ENCODE data around the gene EPB41.

DNA sequence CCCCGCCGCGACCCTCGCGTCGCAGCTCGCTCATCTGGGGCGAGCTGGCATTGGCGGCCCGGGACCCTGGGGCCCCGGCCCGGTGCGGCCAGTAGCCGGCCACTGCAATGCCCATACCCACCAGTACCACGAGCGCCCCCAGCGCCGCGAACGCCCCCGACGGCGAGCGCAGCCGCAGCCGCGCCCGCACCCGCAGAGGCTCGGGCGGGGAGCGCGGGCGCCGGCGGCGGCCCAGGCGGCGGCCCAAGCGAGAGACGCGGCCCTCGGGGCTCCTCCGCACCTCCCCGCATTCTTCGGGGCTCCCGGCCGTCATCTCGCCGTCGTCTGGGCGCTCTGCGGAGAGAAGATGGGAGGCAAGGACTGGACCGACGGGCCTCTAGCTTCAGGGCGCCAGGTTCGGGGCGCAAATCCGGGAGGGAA is 207.2 kb downstream of the EPB41 start:
- TF ChIP-seq CTCF (IDR thresholded peaks at IDR 0.05) (no peak), POLR2A (IDR thresholded peaks at IDR 0.05) (no peak)

Data from esophagus squamous epithelium (tissue), 4 donors.